A673 (cell line): Measurements from ENCODE around the gene GPR32.
"Not testable (repeated sequence)": the region's sequence is repeated elsewhere in the genome, so short reads cannot be mapped to it uniquely, and the experiment has no call there.

Experiments used
- CTCF ChIP-seq: fragments of 300-800, 200-600 bp; sonication (generic); conservative IDR thresholded peaks from 2 replicates; pipeline ENCODE4 v1.5.1; 2017; ENCODE audit warnings: low read depth, mild to moderate bottlenecking, antibody characterized with exemption, low read length, moderate library complexity, mixed read lengths
- EZH2 ChIP-seq: fragments of 200-600 bp; sonication (generic); IDR thresholded peaks from 2 replicates; pipeline ENCODE4 v1.6.1; 2017; ENCODE audit warnings: borderline replicate concordance, low read depth, mild to moderate bottlenecking, mixed read lengths, antibody characterized with exemption, low read length; ENCODE audit not compliant: poor library complexity, severe bottlenecking

GRCh38 chr19:50761501-50761900 is 8.8 kb upstream of the GPR32 start:
- not testable (repeated sequence) for TF ChIP-seq CTCF, EZH2
